GM23338 (cell line): ENCODE results near the gene ZNF469. TPM values are rescaled to one million over a fixed set of nuclear protein-coding genes. Genes with fewer than 3 reads are reported as not detected.

ENCODE experiments used
- ATAC-seq: fragments of 200-7000 bp; cut with Tn5 transposase; 3 replicates; pipeline ENCODE4 v1.9.1; 2020
- DNase-seq: peaks from one replicate; pipeline ENCODE4 v3.0.0-alpha.2; 2015; ENCODE audit warnings: low spot score
- H2AFZ ChIP-seq: fragments of 200-600 bp; sonication (generic); 2 replicates; pipeline ENCODE4 v1.8.0; 2016; ENCODE audit warnings: antibody characterized with exemption, mild to moderate bottlenecking, moderate library complexity
- H3F3A ChIP-seq: fragments of 200-600 bp; sonication (generic); replicated peaks from 2 replicates; pipeline ENCODE4 v1.8.0; 2017; ENCODE audit warnings: antibody characterized with exemption, mixed run types, low read depth
- H3K27ac ChIP-seq: fragments of 200-600 bp; sonication (generic); 2 replicates; pipeline ENCODE4 v1.6.1; 2016; ENCODE audit warnings: low read depth
- H3K27me3 ChIP-seq: fragments of 200-600 bp; sonication (generic); 2 replicates; pipeline ENCODE4 v1.8.0; 2016; ENCODE audit warnings: mild to moderate bottlenecking, mixed run types, moderate library complexity; ENCODE audit not compliant: insufficient read depth
- H3K36me3 ChIP-seq: fragments of 200-600 bp; sonication (generic); 2 replicates; pipeline ENCODE4 v1.8.0; 2016; ENCODE audit warnings: mild to moderate bottlenecking; ENCODE audit not compliant: insufficient read depth
- H3K4me1 ChIP-seq: fragments of 200-600 bp; sonication (generic); 2 replicates; pipeline ENCODE4 v1.8.0; 2016; ENCODE audit warnings: mild to moderate bottlenecking, moderate library complexity; ENCODE audit not compliant: insufficient read depth
- H3K4me2 ChIP-seq: fragments of 200-600 bp; sonication (generic); 2 replicates; pipeline ENCODE4 v1.7.1; 2017; ENCODE audit warnings: mixed run types
- H3K4me3 ChIP-seq: fragments of 200-600 bp; sonication (generic); 2 replicates; pipeline ENCODE4 v1.6.1; 2016; ENCODE audit warnings: mixed run types
- H3K79me2 ChIP-seq: fragments of 200-600 bp; sonication (generic); replicated peaks from 2 replicates; pipeline ENCODE4 v1.8.0; 2017; ENCODE audit warnings: mild to moderate bottlenecking; ENCODE audit not compliant: insufficient read depth
- H3K9me2 ChIP-seq: fragments of 200-600 bp; sonication (generic); 2 replicates; pipeline ENCODE4 v1.8.0; 2017; ENCODE audit not compliant: insufficient read depth
- H4K20me1 ChIP-seq: fragments of 200-600 bp; sonication (generic); replicated peaks from 2 replicates; pipeline ENCODE4 v1.8.0; 2017; ENCODE audit warnings: mild to moderate bottlenecking; ENCODE audit not compliant: insufficient read depth
- H3K27ac Mint-ChIP-seq: 2 replicates; pipeline ENCODE4 v1.8.0; 2020; ENCODE audit warnings: inconsistent platforms, mild to moderate bottlenecking, moderate library complexity, mixed read lengths
- H3K27me3 Mint-ChIP-seq: 3 replicates; pipeline ENCODE4 v1.8.0; 2022; ENCODE audit warnings: low read depth, mild to moderate bottlenecking, moderate library complexity, mixed read lengths, inconsistent platforms; ENCODE audit not compliant: insufficient read depth, poor library complexity
- H3K36me3 Mint-ChIP-seq: 3 replicates; pipeline ENCODE4 v1.8.0; 2021; ENCODE audit warnings: low read depth, mild to moderate bottlenecking, inconsistent platforms, moderate library complexity, mixed read lengths
- H3K4me1 Mint-ChIP-seq: 3 replicates; pipeline ENCODE4 v1.8.0; 2020; ENCODE audit warnings: mild to moderate bottlenecking, inconsistent platforms, mixed read lengths
- H3K4me3 Mint-ChIP-seq: 3 replicates; pipeline ENCODE4 v1.8.0; 2021; ENCODE audit warnings: moderate library complexity, mild to moderate bottlenecking, inconsistent platforms, mixed read lengths
- H3K9me3 Mint-ChIP-seq: 3 replicates; pipeline ENCODE4 v1.8.0; 2020; ENCODE audit warnings: moderate library complexity, mild to moderate bottlenecking, inconsistent platforms, mixed read lengths
- CTCF ChIP-seq, 2 experiments: fragments of 200-600 bp in 1 of 2; sonication (generic) in 1 of 2; conservative IDR thresholded peaks; 2 replicates each; pipeline versions ENCODE4 v1.5.1 to v1.6.1; 2016 to 2017; ENCODE audit warnings: antibody characterized with exemption in 2 of 2, low read depth in 2 of 2, mild to moderate bottlenecking in 2 of 2, moderate library complexity in 1 of 2
- ETS1 ChIP-seq: IDR thresholded peaks from 2 replicates; pipeline ENCODE4 v1.6.1; 2016; ENCODE audit warnings: antibody characterized with exemption
- JUNB ChIP-seq: IDR thresholded peaks from one replicate; pipeline ENCODE4 v1.6.1; 2016; ENCODE audit warnings: antibody characterized with exemption; ENCODE audit not compliant: unreplicated experiment
- ZNF331 ChIP-seq: fragments of 250-450 bp; sonication (Bioruptor Pico); IDR thresholded peaks from 2 replicates; pipeline ENCODE4 v1.5.0; 2020; ENCODE audit warnings: low read depth, mild to moderate bottlenecking, moderate library complexity
- polyA plus RNA-seq: library from polyadenylated mRNA; unstranded; fragments of >200 nt; fragmentation: Nextera tagmentation; extraction: Ambion mirVana; gene quantifications from 2 replicates; pipeline ENCODE4 v1.2.1, GENCODE V29; 2016
- total RNA-seq: library from RNA; depleted of rRNA; stranded (reverse); fragments of >200 nt; shearing (Covaris generic); gene quantifications from 2 replicates; pipeline ENCODE4 v1.2.3, GENCODE V29; 2014
- TF ChIP-seq, protein P1 (sequence below): fragments of 250-450 bp; sonication (Bioruptor Pico); IDR thresholded peaks from 2 replicates; pipeline ENCODE4 v1.5.0; 2020; ENCODE audit warnings: mild to moderate bottlenecking, moderate library complexity

ZNF469 gene
- total and polyA plus RNA-seq, 2 experiments from 2014 or later = 0.23 to 1.9 TPM

DNA sequence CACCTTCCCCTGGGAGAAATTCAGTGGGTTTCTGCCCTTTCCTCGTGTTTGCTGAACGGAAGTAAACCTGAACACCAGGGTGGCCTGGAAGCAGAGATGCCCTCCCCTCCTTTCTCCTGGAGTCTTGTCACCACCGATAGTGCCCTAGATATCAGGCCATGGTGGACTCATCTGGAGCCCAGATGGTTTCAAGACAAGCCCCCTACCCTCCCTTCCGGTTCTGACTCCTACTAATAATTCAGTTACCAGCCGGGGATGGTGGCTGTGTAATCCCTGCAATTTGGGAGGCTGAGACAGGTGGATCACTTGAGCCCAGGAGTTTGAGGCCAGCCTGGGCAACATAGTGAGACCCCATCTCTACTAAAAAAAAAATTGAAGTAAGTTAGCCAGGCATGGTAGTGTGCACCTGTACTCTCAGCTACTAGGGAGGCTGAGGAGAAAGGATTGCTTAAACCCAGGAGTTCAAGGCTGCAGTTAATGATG, 2.4 kb downstream of the ZNF469 start (continued):
- TF ChIP-seq ETS1 (no peak), JUNB (no peak)
- TF ChIP-seq, protein P1, sequence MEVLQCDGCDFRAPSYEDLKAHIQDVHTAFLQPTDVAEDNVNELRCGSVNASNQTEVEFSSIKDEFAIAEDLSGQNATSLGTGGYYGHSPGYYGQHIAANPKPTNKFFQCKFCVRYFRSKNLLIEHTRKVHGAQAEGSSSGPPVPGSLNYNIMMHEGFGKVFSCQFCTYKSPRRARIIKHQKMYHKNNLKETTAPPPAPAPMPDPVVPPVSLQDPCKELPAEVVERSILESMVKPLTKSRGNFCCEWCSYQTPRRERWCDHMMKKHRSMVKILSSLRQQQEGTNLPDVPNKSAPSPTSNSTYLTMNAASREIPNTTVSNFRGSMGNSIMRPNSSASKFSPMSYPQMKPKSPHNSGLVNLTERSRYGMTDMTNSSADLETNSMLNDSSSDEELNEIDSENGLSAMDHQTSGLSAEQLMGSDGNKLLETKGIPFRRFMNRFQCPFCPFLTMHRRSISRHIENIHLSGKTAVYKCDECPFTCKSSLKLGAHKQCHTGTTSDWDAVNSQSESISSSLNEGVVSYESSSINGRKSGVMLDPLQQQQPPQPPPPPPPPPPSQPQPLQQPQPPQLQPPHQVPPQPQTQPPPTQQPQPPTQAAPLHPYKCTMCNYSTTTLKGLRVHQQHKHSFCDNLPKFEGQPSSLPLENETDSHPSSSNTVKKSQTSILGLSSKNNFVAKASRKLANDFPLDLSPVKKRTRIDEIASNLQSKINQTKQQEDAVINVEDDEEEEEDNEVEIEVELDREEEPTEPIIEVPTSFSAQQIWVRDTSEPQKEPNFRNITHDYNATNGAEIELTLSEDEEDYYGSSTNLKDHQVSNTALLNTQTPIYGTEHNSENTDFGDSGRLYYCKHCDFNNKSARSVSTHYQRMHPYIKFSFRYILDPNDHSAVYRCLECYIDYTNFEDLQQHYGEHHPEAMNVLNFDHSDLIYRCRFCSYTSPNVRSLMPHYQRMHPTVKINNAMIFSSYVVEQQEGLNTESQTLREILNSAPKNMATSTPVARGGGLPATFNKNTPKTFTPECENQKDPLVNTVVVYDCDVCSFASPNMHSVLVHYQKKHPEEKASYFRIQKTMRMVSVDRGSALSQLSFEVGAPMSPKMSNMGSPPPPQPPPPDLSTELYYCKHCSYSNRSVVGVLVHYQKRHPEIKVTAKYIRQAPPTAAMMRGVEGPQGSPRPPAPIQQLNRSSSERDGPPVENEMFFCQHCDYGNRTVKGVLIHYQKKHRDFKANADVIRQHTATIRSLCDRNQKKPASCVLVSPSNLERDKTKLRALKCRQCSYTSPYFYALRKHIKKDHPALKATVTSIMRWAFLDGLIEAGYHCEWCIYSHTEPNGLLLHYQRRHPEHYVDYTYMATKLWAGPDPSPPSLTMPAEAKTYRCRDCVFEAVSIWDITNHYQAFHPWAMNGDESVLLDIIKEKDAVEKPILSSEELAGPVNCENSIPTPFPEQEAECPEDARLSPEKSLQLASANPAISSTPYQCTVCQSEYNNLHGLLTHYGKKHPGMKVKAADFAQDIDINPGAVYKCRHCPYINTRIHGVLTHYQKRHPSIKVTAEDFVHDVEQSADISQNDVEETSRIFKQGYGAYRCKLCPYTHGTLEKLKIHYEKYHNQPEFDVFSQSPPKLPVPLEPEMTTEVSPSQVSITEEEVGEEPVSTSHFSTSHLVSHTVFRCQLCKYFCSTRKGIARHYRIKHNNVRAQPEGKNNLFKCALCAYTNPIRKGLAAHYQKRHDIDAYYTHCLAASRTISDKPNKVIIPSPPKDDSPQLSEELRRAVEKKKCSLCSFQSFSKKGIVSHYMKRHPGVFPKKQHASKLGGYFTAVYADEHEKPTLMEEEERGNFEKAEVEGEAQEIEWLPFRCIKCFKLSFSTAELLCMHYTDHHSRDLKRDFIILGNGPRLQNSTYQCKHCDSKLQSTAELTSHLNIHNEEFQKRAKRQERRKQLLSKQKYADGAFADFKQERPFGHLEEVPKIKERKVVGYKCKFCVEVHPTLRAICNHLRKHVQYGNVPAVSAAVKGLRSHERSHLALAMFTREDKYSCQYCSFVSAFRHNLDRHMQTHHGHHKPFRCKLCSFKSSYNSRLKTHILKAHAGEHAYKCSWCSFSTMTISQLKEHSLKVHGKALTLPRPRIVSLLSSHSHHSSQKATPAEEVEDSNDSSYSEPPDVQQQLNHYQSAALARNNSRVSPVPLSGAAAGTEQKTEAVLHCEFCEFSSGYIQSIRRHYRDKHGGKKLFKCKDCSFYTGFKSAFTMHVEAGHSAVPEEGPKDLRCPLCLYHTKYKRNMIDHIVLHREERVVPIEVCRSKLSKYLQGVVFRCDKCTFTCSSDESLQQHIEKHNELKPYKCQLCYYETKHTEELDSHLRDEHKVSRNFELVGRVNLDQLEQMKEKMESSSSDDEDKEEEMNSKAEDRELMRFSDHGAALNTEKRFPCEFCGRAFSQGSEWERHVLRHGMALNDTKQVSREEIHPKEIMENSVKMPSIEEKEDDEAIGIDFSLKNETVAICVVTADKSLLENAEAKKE = no peak

- peaks cover 28% of the 10 kb centered on the region for H3K27me3 Mint-ChIP-seq
- Histone ChIP-seq H3K27ac (no peak overlapping the region), H3K79me2 (no peaks in the 10 kb centered on the region), H2AFZ (no peak overlapping the region), H3K4me2 (no peak overlapping the region), H3K27me3 (peaks cover 31% of the 10 kb centered on the region), H3K4me1 (peaks cover 14% of the 10 kb centered on the region), H3K9me2 (no peaks in the 10 kb centered on the region), H3F3A (peaks cover 3% of the 10 kb centered on the region; the same call in 1 of the 2 replicates), H3K4me3 (no peak overlapping the region), H3K36me3 (no peaks in the 10 kb centered on the region), H4K20me1 (no peaks in the 10 kb centered on the region)
- DNase-seq (no peak), ATAC-seq (no peak)
- peaks cover 6% of the 10 kb centered on the region; the same call in 1 of the 3 replicates for H3K4me1 Mint-ChIP-seq
- H3K36me3 Mint-ChIP-seq = no peaks in the 10 kb centered on the region
- H3K9me3 Mint-ChIP-seq = no peaks in the 10 kb centered on the region
- H3K4me3 Mint-ChIP-seq = no peak overlapping the region
- H3K27ac Mint-ChIP-seq = no peak overlapping the region
- TF ChIP-seq ZNF331 = no peak
- TF ChIP-seq CTCF (conservative IDR thresholded peaks at IDR 0.05; ENCODE audit: low read depth in 2 of 2) = no peak
Observed at GRCh38 chr16:88385831-88386815, 3.4 kb downstream of the ZNF469 start.
